ENCODE measurements around the gene SNAPIN.

GRCh38 chr1:153685544-153686340 is 27.2 kb downstream of the SNAPIN start:
- TF ChIP-seq CTCF (IDR thresholded peaks at IDR 0.05 in 2 of 3, conservative IDR thresholded peaks at IDR 0.05 in 1 of 3; ENCODE audit: borderline replicate concordance in 1 of 3, insufficient read depth in 1 of 3, low read depth in 2 of 3, low read length in 2 of 3), result no peak
- no peak for TF ChIP-seq ATF3 (IDR thresholded peaks at IDR 0.05)
- TF ChIP-seq REST (IDR thresholded peaks at IDR 0.05; ENCODE audit: low read depth), result no peak
- TF ChIP-seq MAX (IDR thresholded peaks at IDR 0.05), result no peak
- TF ChIP-seq POLR2A (IDR thresholded peaks at IDR 0.05; ENCODE audit: borderline replicate concordance, extremely low read depth, insufficient read depth, insufficient read length), result no peak
